TTC549 (cell line): ENCODE measurements around the gene TRIM39.
"Not testable (repeated sequence)": the region's sequence is repeated elsewhere in the genome, so short reads cannot be mapped to it uniquely, and the experiment has no call there.

Experiments
- FAIRE-seq: peaks from 2 replicates; lab custom pipeline; 2012; peaks lifted over from hg19 to GRCh38; lab: Jason Lieb, UNC

The TRIM39 gene

DNA sequence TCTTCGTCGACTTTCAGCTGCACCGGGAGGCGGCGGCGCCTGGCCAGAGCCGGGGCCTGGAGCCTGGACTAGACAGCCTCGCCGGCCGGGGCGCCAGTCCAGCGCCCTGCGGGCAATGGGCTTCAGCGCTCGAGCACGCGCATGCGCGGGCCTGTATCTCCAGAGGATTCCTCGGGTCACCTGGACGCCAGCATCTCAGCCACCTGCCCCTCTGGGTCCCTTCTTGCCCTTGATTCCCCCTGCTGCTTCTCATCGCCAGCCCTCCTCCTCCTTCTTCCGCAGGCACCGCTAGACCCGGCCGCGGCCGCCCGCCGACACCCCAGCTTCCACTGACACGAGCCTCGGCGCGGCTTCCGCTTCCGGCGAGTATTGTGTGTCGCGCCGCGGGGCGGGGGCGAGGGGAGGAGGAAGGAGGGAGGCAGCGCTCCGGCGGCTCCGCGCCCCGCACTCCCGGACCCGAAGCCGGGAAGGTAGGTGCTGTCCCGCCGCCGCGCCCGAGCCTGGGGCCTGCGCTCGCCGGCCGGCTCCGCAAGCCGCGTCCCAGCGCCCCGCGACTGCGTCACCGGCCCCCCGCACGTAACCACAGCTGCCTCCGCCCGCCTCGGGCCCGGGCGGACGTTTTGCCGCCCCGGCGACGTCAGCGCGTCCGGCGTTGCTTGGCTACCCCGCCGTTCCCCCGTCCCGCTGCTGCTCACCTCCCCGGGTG is at the start of gene TRIM39:
TSS of gene TRIM39 (plus strand) at position 402 of the 706 bp plus-strand sequence. CDS start 2,391 bp downstream, outside the sequence.
- no peak for FAIRE-seq

DNA sequence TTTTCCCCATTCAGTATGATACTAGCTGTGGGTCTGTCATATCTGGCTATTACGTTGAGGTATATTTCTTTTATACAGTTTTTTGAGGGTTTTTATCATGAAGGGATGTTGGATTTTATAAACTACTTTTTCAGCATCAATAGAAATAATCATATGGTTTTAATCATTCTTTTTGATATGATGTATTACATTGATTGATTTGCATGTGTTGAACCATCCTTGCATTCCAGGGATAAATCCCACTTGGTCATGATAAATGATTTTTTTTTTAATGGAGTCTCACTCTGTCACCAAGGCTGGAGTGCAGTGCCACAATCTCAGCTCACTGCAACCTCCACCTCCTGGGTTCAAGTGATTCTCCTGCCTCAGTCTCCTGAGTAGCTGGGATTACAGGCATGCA is 45.7 kb upstream of the TRIM39 start:
- not testable (repeated sequence) for FAIRE-seq

DNA sequence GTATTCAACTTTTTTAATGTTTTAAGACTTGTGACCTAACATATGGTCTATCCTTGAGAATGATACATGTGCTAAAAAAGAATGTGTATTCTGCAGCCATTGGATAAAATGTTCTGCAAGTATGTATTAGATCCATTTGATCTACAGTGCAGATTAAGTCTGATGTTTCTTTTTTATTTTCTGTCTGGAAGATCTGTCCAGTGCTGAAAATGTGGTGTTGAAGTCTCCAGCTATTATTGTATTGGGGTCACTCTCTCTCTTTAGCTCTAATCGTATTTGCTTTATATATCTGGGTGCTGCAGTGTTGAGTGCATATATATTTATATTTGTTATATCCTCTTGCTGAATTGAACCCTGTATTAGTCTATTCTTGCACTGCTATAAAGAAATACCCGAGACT is 44.2 kb upstream of the TRIM39 start:
- FAIRE-seq, result no peak

GRCh38 chr6:30283761-30284160 is 43.0 kb upstream of the TRIM39 start:
- no peak for FAIRE-seq

GRCh38 chr6:30287139-30287538 is 39.6 kb upstream of the TRIM39 start:
- no peak for FAIRE-seq

DNA sequence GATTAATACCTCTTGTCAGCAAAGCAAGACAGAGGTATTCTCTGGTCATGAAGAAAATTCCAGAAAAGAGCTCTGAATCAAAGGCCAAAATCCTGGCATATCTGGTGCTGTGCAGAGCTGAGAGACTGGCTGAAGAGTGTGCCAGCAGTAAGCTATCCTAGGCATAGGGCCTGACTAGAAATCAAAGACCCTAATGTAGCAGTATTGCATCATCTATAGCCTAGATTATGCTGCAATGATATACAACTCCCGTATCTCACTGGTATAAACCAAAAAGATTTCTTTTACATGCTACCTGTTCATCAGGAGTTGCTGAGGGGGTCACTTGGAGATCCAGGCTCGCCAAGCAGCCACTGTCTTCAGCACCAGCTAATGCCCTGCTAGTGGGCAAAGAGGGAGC is 30.9 kb upstream of the TRIM39 start:
- FAIRE-seq, result no peak

- FAIRE-seq, result no peak
Observed at GRCh38 chr6:30304002-30304401, 22.7 kb upstream of the TRIM39 start.

DNA sequence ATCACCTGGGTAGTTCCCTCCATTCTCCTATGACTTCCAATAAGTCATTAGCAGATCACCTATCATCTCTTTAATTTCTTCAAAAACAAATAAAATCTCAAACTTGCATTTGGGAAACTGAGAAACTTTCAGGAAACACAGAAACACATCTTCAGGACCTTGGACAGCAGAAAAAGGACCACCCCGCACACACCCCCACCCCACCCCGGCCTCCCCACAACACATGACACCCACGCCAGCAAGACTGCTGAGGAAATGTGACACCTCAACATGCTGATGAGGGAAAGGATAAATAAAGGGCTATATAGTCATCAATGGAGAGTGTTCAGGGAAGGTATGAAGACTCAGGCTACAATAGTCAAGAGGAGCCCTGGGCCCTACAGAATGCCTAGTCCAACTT is 15.6 kb upstream of the TRIM39 start:
- FAIRE-seq, result no peak

- FAIRE-seq, result no peak
Observed at GRCh38 chr6:30311671-30312070, 15.1 kb upstream of the TRIM39 start.

- FAIRE-seq, result no peak
Observed at GRCh38 chr6:30312266-30312665, 14.5 kb upstream of the TRIM39 start.

DNA sequence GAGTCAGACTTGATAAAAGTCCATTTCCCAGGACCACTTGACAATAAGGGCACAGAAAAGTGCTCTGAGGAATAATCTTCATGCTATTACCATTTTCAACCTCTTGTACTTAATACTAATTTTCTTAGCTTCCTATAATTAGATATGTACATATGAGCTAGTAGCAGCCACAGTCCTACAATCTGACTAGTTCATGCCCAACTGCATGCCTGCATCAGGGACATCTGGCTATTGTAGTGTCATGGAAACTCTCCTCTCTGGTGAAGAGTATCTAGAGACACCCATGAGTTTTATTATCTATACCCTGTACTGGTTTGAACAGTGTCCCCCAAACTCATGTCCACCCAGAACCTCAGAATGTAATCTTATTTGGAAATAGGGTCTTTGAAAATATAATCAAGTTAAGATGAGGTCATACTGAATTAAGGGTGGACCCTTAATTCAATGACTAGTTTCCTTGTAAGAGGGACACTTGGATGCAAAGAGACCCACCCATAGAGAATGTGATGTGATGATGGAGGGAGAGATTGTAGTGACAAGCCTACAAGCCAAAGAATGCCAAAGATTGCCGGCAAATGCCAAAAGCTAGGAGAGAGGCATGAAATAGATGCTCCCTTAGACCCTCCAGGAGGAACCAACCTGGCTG is 13.9 kb upstream of the TRIM39 start:
- FAIRE-seq, result no peak

GRCh38 chr6:30315156-30315555 is 11.6 kb upstream of the TRIM39 start:
- FAIRE-seq, result no peak

DNA sequence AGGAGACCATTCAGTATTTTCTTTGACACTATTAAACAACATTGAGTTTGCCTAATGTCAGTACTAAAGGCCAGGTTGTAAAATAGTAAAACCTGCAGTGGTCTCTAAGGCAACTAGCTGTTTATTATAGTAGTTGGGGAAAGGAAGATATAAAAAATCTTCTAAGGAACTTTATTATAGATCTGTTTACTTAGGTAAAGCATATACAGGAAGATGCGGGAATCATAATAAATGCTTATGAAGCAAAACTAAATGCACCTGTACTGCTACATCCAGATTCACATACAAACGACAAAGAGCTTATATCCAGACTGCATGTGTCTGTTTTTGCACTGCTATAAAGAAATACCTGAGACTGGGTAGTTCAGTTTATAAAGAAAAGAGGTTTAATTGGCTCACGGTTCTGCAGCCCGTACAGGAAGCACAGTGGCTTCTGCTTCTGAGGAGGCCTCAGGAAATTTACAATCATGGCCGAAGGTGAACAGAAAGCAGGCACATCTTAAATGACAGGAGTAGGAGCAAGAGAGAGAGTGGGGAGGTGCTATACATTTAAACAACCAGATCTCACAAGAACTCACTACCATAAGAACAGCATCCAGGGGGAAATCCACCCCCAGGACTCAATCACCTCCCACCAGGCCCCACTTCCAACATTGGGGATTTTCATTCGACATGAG is 8.7 kb upstream of the TRIM39 start:
- no peak for FAIRE-seq

- no peak for FAIRE-seq
Observed at GRCh38 chr6:30319146-30319835, 7.4 kb upstream of the TRIM39 start.

DNA sequence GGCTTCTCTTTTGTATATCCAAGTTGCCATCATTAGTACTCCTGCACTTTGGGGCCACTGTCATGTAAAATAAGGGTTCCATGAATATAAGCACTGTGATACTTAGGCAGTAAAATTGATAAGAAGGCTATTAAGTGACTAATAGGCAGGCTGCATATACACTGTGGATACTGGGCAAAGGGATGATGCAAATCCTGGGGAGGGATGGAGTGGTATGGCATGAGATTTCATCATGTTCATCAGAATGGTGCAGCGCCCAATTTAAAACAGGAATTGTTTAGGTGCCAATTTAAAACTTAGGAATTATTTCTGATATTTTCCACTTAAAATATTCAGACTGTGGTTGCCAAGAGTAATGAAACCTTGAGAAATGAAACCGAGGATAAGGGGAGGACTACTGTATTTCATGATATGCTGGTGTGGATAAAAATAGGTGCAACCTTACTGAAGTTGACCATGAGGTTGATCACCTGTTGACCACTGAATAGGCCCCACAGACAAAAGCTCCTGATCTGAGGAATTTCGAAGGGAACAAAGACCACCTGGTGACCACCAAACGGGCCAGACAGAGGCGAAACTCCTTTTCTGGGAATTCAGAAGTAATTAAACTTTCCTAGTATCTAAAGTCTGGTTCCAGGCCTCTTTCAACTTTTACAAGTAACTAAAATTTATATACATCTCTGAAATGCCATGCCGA is 4.9 kb upstream of the TRIM39 start:
- FAIRE-seq, result no peak

DNA sequence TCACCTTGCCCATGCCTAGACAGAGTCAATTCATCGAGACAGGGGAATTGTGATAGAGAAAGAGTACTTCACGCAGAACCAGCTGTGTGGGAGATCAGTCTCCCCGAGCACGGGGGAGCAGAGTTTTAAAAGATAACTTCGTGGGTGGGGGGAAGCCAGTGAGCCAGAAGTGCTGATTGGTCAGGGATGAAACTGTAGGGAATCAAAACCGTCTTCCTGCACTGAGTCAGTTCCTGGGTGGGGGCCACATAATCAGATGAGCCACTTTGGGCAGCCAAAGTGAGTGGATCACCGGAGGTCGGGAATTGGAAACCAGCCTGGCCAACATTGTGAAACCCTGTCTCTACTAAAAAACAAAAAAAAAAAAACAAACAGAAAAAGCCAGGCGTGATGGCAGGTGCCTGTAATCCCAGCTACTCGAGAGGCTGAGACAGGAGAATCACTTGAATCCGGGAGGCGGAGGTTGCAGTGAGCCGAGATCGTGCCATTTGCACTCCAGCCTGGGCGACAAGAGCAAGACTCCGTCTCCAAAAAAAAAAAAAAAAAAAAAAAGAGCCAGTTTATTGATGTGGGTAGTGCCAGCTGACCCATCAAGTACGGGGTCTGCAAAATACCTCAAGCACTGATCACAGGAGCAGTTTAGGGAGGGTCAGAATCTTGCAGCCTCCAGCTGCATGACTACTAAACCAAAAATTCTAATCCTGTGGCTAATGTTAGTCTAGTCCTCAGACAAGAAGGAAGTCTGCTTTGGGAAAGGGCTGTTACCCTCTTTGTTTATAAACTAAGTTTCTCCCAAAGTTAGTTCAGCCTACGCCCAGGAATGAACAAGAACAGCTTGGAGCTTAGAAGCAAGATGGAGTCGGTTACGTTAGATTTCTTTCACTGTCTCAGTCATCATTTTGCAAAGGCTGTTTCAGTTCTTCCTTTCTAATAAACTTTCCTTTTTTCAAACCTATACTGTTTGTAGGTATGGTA is 3.9 kb upstream of the TRIM39 start:
- no peak for FAIRE-seq

DNA sequence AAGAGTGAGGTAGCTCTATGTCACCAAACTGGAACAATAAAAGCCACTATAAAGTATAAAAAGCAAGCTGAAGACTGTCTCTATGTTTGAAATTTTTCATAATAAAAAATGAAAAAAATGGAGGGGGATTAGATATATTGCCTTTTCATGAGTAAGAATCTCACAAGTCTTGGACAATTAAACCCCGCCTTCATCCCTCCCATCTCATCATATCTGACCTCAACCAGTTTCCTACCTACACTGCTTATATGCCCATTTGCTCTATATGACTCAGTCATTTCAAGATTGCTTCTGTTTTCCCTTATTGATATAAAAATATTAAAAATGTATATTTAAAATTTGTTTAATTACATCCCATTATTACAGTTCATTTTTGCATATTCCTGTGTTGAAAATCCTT is 2.9 kb upstream of the TRIM39 start:
- FAIRE-seq, result no peak

DNA sequence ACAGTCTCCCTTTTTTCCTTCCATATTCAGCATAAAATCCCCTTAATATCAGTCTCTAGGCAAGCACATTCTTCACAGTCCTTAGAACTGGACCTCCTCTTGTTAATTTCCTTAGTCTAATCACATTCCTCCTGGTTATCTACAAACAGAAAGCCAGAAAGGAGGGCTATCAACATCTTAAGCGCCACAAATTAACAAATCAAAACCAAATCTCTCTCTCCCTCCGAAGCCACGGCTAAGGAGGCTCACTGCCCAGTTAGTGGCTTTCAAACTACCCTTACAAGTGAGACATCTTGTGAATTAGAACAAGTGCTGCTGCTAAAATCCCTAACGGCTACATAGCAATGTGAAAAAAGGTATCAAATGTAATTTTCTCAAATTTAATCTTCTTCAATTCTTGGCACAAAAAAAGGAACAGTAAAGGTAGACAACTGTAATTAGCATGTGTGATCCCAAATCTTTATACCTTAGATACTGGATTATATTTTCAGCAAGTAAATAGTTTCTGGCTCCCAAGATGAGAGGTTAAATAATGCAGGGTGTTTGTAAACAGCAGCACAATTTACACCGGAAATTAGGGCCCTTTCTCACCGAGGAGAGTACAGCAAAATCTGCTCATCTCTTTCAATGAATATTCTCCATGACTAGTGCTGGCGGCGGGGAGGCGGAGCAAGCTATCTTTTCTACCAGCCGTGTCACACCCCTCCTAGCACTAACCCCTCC is 1.4 kb upstream of the TRIM39 start:
- no peak for FAIRE-seq

DNA sequence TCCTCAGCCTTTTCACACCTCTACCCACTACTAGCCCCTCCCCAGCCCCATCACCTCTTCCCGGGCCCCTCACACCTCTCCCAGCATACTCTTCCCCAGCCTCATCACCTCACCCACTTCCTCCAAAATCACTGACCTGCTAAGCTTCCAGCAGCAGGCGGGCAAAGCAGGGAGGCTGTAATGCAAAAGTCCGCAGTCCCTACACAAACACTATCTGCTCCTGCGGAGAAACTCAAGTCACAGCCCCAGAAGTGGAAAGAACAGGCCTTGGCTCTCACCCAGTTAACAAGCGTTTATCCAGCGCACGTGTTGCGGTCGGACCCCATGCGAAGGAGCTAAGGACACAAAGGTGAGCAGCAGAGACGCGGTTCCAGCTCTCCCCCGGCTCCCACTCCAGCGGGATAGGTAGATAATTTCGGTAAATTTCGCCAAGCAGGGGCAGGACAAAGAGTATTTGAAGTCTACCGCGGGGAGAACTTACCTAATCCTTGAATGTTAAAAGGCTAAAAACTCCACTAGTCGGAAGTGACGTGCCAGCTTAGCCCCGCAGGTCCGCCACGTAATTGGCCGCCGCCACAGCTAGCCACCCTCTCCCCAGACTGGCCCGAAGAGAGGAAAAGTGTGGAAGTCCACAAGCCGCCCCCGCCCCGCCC is 728 bp upstream of the TRIM39 start:
- FAIRE-seq, result no peak

DNA sequence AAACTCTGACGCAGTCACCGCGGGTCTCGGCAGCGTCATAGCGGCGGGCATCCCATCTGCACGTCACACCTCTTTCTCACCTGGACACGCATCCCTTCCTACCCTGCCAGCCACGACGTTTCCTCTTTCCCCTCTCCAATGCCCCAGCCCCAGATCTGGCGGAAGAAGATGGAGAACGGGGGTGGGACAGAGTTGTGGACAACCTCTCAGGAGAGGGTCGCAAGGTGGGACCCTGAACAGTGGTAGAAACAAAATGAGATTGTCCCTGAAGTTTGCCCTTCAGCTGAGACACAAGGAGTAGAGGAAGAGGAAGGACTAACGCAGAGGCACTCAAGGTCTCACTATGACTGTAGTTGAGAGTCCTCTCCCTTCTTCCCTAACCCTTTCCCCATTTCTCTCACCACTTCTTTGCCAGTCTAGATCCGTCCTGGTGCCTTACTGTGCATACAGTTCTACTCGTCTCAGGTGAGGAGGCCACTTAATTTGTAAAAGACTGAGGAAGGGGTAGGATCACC is 562 bp downstream of the TRIM39 start:
- no peak for FAIRE-seq
